Activated T-cell treated with anti-CD3 and anti-CD28 coated beads for 24 hours (primary cell): ENCODE measurements around the gene TMEM176A.
"Not testable (repeated sequence)": the region's sequence is repeated elsewhere in the genome, so short reads cannot be mapped to it uniquely, and the experiment has no call there.

Source experiments
- DNase-seq: peaks from one replicate; pipeline ENCODE4 v3.0.0-alpha.2; 2020; ENCODE audit warnings: low read depth

Gene TMEM176A, protein sequence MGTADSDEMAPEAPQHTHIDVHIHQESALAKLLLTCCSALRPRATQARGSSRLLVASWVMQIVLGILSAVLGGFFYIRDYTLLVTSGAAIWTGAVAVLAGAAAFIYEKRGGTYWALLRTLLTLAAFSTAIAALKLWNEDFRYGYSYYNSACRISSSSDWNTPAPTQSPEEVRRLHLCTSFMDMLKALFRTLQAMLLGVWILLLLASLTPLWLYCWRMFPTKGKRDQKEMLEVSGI

DNA sequence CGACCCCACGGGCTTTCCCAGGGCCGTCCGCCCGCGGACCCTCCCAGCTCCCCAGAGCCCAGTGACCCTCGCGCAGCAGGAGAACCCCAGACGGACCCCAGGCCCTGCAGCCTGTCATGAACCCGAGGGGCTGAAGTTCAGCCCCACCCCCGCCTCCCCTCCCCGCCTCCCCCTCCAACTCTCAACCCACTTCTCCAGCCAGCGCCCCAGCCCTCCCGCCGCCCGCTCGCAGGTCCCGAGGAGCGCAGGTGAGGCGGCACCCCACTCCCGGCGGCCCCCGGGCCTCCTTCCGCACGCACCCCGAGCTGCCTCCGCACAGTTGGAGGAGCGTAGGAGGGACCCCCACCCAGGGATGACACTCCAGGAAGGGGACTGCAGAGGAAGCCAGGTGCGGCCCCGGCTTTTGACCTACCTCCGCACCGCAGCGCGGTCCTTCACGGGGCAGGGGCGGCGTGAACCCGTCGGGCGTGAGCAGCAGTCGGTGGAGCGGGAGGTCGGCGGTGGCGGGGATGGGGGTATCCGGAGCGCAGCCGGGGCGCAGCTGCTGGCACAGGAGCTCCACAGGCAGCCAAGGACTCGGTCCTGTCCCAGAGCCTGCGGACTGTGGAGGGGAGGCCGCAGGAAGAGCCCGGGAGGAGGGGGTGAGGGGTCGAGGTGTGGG is at the start of gene TMEM176A:
TSS of gene TMEM176A (plus strand) at position 189 of the 661 bp plus-strand sequence. CDS start 782 bp downstream, outside the sequence.
- no peak for DNase-seq

DNA sequence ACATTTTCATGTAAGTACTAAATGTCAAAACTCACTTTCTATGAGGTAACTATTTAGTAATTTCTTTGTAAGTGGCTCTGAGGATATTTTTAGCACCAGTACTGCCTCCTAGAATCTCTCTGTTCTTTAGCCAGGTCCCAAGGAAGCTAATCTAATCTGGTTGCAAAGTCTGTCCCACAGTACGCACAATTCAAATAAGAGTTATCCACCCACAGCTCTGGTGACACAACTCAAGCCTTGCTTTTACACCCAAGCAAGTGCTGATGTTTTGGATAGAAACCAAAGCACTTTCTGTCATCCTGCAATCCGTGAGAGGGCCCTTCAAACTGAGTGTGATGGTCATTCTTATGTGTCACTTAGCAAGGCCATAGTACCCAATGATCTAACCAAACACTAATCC is 48.9 kb upstream of the TMEM176A start:
- no peak for DNase-seq

DNA sequence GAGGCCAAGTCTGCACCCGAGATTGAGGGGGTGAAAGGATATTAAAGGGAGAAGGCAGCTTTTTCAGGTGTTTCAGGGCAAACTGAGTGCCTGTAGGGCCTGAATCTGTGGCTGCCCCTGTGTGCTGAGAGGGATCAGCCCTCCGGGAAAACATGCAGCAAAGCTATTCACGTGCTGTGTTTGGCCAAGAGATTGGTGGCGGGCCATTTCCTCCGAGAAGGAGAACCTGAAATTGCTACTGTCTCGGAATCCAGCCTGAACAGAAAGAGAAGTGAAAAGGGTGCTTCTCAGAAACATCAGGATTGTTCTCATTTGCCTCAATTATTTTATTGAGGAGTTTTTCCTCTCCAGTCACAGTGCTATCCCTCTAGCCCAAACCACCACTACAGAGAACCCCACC is 47.3 kb upstream of the TMEM176A start:
- DNase-seq, result no peak

DNA sequence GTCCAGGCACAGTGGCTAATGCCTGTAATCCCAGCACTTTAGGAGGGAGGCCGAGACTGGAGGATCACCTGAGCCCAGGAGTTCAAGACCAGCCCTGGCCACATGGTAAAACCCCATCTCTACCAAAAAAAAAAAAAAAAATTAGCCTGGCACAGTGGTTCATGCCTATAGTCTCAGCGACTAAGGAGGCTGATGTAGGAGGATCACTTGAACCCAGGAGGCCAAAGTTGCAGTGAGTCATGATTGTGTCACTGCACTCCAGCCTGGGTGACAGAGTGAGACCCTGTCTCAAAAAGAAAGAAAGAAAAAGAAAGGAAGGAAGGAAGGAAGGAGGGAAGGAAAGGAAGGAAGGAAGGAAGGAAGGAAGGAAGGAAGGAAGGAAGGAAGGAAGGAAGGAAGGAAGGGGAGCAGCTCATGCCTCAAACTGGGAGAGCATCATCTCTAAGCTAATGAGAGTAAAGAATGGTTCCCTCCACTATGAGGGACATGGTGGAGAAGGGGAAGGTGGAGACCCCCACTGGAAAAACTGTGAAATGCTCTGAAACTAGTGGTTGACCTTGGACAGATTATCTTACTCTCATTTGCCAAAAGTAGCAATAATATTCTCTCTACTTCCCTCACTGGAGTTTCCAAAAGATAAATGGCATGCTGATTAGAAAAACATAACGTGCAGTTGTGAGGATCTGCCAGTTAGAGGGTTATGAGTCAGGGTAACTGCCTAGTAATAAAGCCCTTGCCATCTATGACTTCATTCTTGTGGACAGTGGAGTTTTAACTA is 46.6 kb upstream of the TMEM176A start:
- no peak for DNase-seq

DNA sequence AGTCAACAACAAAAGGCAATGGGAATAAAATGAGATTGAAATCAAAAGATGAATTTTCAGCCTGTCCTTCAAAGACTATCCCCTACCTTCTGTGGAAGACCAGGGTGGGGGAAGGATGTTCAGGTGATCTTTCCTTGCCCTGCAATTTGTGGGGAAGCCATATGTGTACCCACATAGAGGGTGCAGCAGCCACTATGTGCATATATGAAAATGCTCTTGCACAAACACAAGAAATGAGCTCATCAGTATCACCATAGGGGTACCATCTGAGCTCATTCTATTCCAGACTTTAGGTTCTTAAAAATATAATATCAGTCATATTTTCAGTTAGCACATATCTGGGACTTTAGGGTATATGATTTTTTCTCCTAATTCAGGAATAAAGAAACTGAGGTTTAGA is 45.6 kb upstream of the TMEM176A start:
- DNase-seq, result no peak

DNA sequence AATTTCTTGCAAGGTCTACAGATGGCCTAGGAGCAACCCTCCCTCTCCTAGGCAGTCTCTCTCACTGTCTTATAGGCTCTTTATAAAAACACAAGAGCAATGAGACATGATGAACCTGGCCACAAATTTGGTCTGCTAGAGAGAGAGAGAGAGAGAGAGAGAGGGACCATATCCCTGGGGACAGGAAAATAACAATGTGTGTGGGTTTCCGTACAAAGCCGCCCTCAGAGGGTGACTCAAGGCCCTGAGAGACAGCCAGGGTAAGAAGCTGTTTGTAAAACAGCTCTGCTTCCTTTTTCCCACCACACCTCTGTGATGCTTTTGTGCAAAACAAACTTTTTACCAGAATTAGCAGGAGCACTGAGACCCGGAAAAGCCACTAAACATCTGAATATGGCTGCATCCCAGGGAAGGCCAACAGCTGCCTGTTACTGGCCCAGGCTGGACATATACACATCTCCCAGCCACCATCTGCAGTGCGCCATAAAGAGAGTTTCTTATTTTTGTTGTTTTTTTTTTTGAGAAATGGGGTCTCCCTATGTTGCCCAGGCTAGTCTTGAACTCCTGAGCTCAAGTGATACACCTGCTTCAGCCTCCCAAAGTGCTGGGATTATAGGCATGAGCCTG is 45.0 kb upstream of the TMEM176A start:
- DNase-seq, result peak; percentile 67

DNA sequence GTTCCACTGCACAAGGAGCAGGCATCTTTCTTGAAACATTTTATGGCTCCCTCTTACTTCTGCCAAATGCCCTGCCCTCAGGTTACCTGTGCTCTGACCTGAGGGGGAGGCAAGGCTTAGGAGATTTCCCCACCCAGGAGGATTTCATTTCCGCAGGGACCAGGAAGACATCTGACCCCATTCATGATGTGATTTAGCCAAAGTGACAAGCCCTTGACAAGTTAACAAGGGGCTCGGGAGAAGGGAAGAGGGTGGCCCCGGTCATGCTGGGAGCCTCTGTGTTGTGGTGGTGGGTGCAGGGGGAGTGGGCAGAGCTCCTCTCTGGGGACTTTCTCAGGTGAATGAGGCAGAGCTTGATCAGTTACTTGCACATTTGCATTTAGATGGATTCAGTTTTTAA is 44.4 kb upstream of the TMEM176A start:
- DNase-seq, result no peak

DNA sequence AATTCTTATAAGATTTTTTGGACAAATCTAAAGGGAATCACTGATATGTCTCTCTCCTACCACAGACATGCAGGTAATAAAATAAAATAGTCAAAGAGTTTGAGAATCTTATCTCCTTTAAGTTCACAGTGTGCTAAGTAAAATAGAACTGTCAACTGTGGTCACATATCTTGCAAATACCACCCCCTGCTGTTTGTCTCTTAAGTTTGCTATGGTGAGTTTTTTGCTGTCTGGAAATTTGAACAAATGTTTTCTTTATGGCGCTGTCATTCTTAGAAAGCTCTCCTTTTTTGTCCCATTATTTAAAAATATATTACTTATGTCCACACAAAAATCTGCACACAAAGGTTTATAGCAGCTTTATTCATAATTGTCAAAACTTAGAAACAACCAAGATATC is 43.7 kb upstream of the TMEM176A start:
- no peak for DNase-seq

DNA sequence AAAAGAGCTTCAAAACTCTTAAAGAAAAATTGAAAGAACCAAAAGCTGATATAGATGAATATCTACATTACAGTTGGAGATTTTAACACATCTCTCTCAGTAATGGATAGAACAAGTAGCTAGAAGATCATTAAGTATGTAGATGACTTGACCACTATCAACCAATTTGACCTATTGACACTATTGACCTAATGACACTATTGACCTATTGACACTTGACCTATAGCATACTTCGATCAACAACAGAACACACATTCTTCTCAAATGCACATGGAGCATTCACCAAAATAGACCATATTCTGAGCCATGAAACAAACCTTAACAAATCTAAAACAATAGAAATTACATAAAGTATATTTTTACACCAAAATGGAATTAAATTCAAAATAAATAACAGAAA is 41.1 kb upstream of the TMEM176A start:
- no peak for DNase-seq

DNA sequence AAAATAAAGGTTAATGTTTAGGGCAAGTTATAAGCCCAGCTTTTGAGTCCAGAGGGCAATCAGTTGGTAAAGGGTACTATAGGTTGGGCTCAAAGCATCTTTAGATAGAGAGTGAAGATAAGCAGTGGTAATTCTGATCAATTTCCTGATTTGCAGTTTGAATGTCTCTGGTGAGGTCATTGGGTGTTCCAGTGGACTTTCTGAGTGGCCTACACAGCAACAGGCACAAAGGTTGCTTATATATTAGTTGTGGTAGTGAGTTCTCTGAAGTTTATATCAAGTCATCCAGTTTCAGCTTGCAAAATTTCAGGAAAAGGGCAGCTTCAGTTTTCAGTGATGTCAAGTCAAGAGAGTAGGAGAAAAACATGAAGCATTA is 34.2 kb upstream of the TMEM176A start:
- DNase-seq, result no peak

DNA sequence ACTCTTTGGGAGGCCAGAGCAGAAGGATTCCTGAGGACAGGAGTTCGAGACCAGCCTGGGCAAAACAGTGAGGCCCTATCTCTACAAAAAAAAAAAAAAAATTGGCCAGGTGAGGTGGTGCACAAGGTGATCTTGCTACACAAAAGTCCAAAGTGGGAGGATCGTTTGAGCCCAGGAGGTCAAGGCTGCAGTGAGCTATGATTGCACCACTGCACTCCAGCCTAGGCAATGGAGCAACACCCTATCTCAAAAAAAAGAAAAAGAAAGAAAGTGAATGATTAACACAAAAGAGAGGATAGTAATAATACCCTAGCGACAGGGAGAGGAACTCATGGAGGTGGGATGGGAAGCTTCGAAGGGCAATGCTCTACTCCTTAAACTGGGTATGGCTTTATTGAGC is 30.8 kb upstream of the TMEM176A start:
- DNase-seq, result no peak

DNA sequence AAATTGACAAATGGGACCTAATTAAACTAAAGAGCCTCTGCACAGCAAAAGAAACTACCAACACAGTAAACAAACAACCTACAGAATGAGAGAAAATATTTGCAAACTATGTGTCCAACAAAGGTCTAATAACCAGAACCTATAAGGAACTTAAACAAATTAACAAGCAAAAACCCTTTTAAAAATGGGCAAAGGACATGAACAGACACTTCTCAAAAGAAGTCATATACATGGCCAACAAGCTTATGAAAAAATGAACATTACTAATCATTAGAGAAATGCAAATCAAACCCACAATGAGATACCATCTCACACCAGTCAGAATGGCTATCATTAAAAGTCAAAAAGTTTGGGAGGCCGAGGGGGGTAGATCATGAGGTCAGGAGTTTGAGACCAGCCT is 26.4 kb upstream of the TMEM176A start:
- not testable (repeated sequence) for DNase-seq

DNA sequence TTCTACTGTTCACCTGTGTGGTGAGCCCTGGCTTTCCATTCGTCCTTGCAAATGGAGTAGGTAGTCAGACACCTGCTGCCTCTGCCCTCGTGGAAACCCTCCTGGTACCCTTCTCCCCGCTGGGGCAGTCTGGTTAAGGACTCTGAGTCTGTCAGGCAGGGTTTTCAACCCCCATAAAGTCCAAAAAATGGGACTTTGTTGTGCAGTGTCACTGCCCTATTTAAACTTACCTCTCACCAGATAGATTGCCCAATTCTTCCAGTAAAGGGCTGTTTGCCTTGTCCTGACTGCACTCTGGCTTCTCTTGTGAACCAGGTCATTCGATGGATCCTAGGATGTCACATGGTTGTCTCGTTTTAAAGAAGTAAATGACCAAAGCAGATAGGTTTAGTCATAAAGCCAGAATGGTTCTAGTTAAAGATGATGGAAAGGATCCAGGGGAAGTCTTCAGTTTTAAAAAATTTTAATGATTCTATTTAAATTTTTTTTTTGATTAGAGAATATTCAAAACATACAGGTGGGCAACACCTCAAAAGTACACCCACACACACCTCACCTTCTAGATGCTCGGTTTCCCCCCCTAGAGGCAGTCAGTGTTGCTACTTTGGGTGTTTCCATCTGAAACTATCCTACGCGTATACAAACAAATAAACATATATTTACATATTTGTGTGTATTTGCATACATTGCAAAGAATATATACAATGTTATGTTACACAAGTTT is 22.4 kb upstream of the TMEM176A start:
- no peak for DNase-seq

DNA sequence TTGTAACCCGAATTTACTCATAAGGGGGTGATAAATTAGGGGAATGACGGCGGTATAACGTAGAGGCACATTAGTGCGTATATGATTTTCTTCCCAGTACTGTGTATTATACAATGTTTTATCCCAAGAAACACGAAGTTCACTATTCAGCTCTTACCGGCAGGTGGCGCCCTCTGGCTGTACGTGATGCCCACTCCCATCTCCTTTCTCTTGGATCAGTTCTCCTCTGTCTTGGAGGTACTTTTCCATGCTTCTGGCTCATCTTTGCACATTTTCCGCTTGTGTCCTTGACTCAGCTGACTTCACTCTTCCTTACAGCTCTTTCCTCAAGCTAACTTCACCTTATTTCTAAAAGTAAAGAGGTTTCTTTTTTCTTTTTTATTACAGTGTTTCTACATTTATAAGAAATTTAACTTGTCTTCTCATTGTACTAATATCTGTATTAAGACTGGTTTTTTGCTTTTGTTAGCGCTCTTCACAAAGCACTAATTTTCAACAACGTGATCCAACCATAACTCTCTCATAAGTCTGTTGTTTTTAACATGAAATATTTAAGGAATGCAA is 21.7 kb upstream of the TMEM176A start:
- peak; percentile 60 for DNase-seq

DNA sequence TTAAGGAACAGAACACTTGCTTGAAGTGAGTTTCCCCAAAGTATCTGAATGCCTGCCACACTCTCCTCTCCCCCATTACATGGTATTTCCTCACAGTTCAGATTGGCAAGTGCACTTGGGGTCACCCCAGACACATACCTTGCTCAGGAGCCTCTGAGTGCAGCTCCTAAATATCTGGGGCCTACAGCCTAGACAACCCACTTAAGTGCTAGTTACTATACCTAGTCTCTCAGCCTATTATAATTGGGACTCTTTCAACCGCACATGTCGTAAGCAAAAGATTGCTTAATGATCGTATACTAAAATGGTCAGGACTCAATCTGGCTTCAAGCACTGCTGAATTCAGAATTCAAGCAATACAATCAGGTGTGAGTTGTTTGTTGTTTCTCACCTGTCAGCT is 20.3 kb upstream of the TMEM176A start:
- DNase-seq, result no peak

DNA sequence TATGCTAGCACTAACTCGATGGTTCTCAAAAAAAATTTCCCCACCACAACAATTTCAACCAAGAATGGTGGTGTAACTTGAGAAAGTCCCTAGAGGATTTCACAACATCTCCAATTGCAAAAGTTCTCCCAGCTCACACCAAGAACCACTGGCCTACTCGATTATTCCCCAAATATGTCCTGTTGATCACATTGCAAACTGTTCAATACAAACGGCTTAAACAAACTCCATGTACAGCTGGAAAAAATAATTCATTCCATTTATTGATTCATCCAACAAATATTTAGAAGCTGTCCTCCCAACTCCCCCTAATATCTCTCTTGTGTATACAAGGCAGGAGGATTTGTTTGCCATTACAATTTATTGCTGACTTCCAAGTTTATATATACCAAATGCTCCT is 19.5 kb upstream of the TMEM176A start:
- no peak for DNase-seq

DNA sequence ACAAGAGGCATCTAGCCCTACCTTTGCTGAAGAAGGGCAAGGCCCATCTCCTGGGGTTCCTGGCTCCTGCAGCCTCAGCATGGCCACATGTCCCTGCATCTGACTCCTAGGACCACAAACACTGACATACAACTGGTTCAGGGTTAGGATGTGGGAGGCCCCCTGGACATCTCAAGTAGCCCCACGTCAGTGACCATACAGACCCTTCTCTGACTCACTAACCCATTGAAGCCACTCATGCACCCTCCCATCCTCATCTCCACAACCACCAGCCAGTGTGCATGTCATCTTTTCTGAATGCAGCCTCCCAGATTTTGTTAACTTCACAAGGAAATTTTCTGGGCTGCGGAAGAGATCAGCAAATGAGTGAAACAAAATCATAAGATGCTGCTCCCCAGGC is 18.6 kb upstream of the TMEM176A start:
- no peak for DNase-seq

DNA sequence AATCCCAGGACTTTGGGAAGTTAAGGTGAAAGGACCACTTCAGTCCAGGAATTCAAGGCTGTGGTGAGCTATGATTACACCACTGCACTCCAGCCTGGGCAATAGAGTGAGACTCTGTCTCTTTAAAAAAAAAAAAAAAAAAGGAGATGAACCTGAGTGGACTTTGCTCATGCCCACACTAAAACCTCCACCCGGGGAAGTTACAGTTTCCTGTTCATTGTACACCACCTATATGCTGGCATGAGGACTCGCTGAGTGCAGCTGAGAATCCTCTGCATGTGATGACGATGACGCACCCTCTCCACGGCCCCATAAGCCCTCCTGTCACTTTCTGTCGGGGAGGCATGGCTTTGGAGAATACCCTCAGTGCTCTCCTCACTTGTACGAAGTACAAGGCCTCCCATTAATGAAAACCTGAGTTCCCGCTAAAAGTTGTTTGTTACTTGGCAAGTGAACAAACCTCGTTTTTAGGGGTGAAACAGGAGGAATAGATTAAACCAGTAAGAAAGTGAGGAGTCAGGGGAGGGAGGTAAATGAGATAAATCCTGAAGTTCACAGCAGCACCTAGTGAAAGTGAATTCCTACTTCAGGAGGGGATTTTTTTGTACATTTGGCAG is 16.3 kb upstream of the TMEM176A start:
- no peak for DNase-seq

DNA sequence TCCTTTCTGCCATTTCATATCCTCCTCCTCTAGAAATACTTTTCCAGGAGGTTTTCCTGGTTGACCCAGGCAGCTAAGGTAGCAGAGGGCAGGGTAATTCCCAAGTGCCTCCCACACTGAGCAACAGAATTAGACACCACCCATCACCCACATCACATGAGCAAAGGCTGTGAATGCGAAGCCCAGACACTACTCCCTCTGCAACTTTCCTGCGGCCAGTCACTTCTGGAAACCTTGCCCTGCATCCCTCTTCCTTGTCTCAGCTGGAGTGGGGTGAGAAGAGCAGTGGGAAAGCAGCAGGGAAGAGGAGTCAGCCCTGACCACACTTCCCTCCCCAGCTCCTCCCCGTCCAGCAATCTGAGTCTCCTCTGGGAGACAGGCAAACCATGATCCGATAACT is 15.6 kb upstream of the TMEM176A start:
- DNase-seq, result no peak

DNA sequence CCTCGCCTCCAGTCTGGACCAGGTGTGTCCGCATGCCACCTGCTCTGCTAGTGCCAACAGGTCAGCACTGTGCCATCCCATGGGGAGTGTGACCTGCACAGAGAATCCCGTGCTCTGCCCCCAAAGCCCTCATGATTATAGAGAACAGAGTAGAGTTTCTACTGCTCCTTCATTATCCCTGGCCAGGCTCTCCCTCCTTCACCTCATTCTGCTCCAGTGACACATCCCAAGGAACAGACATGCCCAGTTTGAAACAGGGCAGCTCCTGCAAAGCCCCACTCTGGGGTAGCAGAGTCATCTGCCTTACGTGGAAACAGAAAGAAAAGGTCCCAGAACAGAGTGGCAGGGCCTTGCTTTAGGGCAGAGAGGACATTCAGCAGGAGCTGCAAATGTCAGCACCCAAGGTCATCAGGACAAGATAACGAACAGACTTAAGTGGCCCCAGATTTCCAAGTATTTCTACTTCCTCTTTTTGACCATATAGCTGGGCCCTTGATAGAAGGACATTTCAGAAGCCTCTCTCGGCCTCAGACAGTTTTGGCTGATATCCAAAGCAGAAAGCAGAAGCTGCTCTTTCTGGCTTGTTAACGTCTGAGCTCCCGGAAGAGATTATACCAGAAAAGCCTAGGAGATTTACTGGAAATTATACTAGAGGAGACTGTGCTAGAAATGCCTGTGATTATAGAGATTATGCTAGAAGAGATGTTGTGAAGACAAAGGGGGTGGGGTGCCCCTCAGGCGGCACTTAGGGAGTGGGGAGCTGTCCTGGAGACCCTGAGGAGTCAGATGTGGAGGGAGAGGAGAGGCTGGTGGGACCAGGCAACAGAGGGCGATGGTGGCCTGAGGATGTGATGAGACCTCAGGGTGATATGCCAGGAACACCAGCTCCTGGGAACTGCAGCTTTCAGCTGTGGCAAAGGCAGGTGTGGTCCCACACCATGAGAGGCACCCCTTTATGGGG is 13.0 kb upstream of the TMEM176A start:
- DNase-seq, result no peak
